Measurements from ENCODE around the gene ARHGEF4.

Gene ARHGEF4

DNA sequence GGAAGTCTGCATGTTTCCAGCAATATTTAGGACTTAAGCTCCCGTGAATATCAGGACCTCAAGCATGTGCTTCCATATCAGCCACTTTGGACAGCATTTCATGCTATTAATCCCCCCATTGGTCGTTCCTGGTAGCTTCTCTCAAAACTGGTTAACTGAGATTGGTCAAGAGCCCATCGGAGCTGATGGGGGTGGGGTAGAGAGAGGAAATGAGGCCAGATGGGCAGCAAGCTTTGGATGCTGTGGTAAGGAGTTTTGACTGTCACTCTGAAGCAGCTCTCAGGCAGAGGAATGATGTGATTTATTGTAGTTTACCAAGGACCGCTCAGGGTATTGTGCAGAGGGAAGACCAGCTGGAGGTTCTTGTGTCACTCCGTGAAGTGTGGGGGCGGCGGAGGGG lies 174.8 kb downstream of the ARHGEF4 start:
- no peak for DNase-seq (ENCODE audit: low read depth in 3 of 3)

DNA sequence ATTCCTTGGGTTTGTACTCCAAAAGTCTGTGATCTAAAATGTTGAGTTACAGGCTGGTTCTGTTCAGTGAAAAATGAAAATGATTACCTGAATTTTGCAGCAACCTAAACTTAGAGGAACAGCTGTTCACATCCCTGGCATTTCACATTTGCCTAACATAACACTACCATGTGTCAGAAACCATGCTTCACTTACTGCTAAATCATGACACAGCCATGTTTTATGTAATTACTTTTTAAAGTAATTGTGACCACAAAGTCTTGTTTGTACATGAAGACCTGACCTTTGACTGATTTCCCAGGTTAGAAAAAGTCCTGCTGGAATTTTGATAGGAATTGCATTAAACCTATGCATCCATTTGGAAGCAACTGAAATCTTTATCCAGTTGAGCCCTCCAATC lies 177.4 kb downstream of the ARHGEF4 start:
- DNase-seq (ENCODE audit: low read depth in 3 of 3), result no peak

DNA sequence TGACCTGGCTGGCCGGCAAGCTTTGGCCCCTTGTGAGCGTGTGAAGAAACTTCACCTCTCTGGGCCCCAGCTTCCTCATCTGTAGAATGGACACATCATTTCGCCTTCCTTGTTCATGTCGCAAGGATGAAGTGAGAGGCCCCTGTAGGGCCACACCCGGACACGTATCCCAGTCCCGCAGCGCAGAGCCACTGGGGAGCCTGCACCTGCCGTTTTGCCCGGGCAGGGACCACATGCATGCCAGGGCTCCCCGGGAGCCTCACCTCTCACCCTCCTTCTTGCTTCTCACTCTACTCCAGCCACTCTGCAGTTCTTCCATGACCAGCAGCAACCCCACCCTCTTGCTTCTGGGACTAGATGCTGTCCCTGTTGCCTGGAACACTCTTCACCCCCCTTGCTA lies 179.1 kb downstream of the ARHGEF4 start:
- no peak for DNase-seq (ENCODE audit: low read depth in 3 of 3)

DNA sequence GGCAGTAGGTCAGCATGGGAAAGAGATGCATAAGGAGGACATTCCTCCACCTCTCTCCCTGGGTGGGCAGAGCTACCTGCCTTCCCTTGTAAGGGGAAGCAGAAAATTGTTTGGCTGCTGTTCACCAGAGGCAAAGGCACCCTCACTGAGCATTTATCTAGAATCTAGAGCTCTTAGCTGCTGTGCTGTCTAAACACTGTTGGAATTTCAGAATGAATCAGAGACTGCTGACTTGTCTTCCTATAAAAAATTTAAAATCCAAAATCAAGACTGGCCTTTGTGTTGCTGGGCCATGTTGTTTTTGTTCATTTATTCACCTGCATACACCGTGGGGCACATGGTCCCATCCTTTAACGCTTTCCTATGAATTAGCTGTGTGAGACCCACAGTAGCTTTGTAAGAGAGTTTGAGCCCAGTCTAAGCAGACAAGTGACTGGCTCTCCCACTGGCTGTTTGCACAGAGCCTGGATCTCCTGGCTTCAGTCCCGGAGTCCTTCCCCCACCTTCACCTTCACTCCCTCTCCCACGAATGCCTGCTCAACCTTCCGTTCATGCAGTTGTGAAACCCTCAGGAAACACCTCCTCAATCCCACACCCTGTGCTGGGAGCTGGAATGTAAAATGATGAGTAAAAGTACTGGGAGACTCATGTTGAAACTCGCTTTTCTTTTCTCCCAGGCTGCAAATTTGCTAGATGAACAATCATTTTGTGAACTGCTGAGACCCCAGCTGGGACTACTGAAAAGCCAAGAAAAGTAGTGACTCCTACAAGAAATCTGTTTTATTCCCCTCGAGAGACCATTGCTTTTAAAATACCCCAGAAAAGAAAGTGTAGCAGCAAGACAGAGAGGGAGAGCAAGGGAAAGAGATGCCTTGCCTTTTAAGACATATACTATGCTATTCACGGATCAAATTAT lies 180.4 kb downstream of the ARHGEF4 start:
- no peak for DNase-seq (ENCODE audit: low read depth in 3 of 3)

DNA sequence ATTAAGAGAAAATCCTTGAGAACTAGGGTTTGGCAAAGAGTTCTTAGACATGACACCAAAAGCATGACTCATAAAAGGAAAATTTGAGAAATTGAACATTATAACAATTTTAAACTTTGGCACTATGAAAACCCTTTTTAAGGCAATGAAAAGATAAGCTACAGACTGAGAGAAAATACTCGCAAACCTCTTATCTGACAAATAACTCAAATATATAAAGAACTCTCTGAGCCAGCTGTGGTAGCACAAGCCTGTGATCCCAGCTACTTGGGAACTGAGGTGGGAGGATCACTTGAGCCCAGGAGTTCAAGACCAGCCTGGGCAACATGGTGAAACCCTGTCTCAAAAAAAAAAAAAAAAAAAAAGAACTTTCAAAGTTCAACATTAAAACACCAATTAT lies 186.0 kb downstream of the ARHGEF4 start:
- DNase-seq (ENCODE audit: low read depth in 3 of 3), result no peak

DNA sequence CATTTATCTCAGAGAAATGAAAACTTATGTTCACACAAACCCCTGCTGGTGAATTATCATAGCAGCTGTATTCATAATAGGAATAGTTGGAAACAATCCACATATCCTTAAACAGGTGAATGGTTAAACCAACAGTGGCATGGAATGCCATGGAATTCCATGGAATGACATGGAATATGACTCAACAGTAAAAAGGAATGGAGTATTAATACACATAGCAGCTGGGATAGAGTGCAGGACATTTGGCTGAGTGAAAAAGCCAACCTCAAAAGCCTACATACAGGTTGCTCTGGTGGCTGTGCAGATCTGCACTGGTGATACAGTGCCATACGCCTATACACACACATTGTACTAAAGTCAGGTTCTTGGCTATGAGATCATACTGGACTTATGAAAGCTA lies 187.0 kb downstream of the ARHGEF4 start:
- no peak for DNase-seq (ENCODE audit: low read depth in 3 of 3)

DNA sequence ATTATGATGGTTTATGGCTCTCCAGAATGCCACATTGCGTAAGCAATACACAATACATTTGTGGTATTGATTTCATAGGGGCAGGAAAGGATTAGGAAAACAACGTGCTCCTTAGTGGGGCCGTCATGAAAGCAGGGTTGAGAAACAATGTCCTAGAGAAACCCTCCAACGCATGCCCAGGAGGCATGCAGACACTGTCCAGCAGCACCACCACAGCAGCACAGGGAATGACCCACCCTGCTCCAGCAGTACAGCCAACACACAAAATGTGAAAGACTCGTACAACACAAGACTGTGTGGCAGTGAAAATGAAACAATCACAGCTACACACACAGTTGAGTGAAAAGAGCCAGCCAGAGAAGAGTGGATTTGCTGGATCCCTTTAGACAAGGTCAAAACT lies 190.2 kb downstream of the ARHGEF4 start:
- no peak for DNase-seq (ENCODE audit: low read depth in 3 of 3)

DNA sequence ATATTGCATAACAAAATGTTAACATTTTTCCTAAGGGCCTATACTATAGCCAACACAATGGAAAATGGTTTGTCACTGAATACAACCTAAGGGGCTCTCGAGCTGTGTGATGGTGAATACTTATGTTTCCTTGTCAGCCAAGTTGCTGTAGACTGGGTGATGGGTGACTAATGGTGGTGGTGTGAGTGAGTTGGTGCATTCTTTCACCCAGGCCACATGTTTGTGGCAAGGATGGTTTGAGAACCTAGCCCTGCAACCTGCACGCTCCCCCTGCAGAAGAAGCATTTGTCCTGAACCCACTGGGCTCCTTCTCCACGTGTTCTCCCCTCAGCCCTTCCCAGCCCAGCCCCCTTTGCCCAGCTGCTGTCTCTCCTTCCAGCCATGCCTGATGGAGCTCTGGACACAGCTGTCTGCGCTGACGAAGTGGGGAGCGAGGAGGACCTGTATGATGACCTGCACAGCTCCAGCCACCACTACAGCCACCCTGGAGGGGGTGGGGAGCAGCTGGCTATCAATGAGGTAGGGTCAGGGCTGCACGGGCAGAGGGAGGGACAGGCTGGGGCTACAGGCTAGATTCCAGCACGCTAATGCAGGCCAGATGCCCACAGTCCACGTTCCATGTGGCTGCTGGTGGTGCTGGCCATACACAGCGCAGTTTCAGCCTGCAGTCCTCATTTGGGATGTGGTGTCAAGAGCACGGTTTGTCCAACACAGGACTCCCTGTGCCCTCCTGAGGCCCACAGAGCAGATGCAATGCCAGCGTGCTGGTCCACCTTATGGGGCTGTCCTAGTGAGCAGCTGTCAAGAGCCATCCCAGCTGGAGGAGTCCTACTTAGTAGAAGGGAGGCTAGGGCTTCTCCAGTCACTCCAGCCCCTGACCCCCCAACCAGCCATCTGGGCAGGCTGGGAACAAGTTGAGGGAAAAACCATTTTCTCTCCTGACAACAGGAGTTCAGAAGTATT lies 191.1 kb downstream of the ARHGEF4 start:
- DNase-seq (ENCODE audit: low read depth in 3 of 3), result no peak

DNA sequence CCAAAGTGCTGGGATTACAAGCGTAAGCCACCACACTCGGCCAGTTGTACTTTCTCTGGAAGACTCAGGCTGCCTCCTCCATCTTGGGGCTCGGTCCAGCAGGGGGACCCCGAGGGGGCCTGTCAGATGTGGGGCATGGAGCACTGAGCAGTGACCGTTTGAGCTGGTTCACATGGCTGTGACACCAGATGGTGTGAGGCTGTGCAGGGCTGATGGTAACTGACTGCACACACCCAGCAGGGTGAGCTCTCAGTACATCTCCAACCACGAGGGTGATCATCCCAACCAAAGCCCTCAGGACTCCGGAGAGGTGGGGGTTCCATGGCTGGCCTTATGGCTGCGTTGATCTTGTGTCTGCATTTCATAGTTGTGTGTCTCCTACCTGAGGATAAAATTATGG lies 193.1 kb downstream of the ARHGEF4 start:
- DNase-seq (ENCODE audit: low read depth in 3 of 3), result no peak

DNA sequence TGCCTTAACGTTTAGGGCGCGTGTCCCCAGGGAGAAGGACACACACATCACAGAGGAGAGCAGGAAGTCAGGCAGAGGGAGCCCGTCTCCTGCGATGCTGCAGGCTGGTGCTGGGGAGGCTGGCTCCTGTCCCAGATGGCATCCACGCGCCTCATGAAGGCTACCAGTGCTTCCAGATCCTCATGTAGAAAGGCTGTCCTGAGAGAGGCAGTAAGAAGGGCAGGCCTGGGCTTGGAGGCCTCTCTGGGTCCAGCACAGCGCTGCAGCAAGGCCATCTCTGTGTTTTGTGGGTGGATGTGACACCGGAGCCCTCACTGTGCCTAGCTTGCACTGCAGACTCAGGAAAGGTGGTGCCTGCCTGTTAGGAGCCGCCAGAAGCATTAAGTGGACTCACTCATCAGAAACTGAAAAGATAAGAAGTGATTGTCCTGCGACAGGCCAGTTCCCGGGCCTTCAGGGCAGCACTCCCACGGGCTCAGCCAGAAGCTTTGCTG lies 193.8 kb downstream of the ARHGEF4 start:
- no peak for DNase-seq (ENCODE audit: low read depth in 3 of 3)

DNA sequence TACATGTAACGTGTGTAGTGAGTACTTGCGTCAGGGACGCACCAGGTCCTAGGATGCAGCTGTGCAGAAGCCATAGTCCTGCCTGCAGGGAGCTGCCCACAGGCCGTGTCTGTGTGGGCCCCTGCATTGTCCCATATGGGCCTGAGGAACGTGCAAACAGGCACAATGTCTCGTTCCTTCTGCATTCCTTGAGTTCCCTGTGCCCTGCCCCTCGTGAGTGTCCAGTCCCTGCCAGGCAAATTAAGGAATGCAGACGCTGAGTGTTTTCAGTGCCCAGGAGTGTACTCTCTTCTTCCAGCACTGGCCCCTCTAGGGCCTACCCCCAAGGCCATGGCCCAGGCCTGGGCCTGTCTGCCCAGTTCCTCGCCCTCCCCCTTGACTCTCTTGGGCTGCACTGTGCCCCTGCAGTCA lies 194.7 kb downstream of the ARHGEF4 start:
- no peak for DNase-seq (ENCODE audit: low read depth in 3 of 3)

DNA sequence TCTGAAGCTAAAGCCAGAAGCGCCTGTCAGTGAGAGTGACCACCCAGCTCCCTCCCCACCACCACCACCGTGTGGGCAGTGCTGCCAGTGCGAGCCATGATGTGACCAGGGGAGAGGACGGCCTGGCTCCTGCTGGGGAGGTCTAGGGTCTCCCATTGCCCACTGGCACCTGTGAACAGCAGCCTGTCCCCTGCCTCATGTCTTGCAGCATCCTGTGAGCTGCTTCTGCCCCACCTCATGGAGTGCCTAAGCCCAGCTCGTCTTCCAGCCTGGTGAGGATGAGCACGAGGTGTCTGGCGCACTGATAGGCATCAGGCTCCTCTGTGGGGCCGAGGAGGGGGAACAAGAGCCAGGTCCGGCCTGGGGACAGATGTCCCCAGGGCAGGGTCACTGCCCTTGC lies 195.2 kb downstream of the ARHGEF4 start:
- DNase-seq (ENCODE audit: low read depth in 3 of 3), result no peak

DNA sequence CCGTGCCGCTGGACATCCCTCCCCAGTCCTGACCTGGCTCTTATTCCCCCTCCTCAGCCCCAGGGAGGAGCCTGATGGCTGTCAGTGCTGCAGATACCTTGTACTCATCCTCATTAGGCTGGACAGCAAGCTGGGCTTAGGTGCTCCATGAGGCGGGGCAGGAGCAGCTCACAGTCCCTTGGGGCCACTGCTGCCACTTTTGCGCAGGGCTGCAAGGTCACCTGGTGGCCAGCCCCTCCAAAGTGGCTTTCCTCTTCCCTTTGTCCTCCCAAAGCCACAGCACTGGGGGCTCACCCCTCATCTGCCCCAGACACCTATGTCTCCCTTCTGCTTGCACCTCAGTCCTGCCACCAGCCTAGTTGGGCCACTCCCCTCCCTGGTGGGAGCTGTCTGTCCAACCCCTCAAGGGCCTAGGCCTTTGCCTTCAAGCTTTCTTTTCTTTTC lies 195.7 kb downstream of the ARHGEF4 start:
- DNase-seq (ENCODE audit: low read depth in 3 of 3), result no peak

DNA sequence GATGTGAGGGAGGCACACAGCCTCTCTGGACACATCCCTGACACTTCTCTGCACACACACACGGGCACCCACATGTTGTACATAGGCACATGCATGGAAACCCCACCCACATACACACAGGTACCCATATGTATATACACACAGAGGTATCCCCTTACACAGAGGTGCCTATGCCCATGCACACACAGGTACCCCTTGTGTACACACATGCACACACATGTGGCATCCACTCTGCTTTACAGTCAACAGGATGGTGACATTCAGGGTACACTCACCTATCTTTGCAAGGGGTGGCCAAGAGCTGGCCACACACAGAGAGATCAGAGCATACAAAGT lies 197.0 kb downstream of the ARHGEF4 start:
- DNase-seq (ENCODE audit: low read depth in 3 of 3), result no peak

DNA sequence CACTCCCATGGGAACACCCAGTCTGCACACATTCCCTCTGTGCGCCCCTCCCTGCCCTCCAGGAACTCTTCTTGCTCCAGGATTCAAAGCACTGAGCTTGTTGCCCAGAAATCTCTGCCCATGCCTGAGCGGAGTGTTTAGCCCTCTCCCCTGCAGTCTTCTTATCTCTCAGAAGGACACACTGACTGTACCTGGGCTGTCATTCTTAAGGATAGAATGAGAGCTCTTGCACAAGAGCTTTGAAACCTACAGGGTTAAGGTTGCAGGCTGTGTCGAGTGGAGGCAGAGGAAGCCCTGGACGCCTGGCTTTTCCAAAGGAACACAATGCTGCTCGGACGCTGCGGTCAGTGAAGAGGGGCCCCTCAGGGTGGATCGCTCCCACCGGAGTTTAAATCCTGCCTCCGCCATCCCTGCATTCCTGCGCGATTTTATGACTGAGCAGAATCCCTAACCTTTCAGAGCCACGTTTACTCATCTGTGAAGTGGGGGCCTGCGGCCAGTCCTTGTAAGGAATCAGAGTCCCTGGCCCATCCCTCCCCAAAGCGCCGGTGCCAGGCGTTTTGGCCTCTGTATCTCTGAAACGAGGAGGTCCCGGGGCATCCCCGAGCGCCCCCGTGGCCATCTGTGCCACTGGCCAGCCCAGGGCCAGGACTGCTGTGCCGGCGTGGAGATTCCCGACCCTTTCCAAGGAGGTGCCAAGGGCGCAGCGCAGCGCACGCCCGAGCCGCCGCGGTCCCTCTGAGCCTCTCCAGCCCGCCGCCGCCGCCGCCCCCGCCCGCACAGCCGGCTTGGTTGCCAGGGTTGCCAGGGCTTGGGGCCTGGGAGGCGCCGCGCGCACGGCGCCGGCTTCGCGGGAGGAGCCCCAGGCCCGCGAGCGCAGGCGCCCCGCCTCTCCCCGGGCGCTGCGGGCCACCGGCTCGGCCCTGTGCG lies 197.7 kb downstream of the ARHGEF4 start:
- no peak for DNase-seq (ENCODE audit: low read depth in 3 of 3)

DNA sequence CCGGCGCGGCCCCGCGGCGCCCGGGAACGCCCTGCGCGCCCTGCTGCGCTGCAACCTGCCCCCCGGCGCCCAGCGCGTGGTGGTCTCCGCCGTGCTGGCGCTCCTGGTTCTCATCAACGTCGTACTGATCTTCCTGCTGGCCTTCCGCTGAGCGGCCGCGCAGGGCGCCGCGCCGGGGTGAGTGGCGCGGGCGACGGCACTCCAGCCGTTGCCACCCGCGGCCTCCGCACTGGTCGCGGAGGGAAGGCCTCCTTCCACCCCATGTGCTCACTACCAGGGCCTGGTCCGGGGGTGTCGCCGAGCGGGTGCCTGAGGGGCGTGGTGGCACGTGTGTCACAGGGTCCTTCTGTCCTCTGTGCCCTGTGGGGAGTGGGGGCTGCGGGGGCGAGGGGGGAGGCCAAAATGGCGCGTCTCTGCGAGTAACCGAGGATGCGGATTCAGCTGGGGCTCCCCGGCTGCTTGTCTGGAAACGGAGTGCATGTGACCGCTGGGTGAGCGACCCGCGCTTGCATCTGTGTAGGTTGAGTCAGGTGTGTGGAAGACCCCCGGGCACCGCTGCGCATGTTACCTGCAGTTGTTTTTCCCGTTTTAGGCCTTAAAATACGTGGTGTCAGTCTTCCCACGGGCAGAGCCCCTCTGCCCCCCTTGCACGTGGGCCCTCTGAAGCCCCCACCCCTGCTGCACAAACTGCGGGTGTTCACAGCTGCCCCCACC lies 198.6 kb downstream of the ARHGEF4 start:
- no peak for DNase-seq (ENCODE audit: low read depth in 3 of 3)

DNA sequence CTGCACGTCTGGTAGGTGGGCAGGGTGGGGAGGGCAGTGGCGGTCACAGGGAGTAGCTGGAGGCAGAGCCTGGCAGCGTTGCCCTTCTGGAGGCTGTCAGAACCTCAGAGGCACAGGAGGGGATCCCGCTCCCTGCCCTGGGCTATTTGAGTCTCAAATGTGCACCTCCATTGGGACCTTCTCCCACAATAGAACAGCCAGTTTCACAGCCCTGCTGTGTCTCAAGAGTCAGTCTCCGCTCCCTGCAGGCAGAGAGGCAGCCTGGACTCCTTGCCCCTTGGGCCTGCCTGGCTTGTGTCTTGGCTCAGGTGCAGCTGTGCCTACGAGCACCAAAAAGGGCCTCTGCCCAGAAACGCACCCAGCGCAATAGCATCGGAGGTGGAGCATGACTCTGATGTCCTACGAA lies 199.1 kb downstream of the ARHGEF4 start:
- DNase-seq (ENCODE audit: low read depth in 3 of 3), result no peak

DNA sequence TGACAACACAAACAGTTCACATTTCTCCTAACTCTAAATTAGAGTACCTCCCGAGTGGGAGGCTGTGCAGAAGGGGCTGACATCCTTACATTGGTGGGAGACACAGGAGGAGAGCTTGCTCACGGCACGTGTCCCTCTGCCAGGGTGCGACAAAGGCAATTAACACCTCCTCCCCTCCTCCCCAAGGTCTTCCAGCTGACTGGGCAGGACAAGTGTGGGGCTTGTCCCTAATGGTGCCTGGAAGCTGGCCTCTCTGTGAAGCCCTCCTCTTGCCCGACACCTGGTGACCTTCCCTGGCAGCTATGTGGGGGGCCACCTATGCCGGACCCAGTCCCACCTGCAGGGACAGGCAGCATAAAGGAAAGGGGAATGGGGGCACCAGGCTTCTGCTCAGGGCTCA lies 199.6 kb downstream of the ARHGEF4 start:
- DNase-seq (ENCODE audit: low read depth in 3 of 3), result no peak

DNA sequence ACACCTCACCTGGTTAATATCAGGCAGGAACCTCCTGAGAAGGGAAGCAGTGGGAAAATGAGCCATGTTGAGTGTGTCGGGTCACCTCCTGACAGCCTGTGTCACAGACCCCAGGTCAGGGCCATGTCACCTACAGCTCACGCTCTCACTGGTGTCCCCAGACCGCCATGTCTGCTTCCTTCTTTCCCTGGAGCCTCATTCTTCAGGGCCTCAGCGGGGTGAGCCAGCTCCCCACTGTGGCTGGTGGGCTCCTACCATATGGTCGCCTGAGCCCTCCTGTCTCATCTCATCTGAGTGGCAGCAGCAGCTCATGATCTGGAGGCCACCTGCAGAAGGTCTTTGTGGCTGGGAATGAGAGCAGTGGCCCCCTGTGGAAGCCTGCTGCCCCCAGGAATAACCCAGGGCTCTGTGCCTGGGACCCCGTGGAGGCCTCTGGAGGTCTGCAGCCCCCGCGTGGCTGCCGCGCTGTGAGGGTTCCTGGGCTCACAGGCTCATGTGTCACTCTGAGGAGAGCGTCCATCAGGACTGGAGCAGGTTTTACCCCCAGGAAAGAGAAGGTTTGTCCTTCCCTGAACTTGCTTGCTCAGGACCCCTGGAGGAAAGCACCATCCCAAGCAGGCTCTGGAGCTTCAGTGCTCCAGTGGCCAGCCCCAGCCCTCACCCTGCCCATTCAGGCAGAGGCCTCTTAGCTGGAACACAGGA lies 200.1 kb downstream of the ARHGEF4 start:
- DNase-seq (ENCODE audit: low read depth in 3 of 3), result no peak

All from stimulated activated CD4-positive, alpha-beta T cell treated with anti-CD3 and anti-CD28 coated beads, TNF-alpha, amount 100 ng/mL, for 4 hours (primary cell).